HepG2 (cell line): ENCODE measurements around the gene LGALS9. TPM values are rescaled to one million over a fixed set of nuclear protein-coding genes. Genes with fewer than 3 reads are reported as not detected.

Experiments
- ATAC-seq: fragments of 200-7000 bp; cut with Tn5 transposase; 3 replicates; pipeline ENCODE4 v1.9.1; 2020; ENCODE audit warnings: mild to moderate bottlenecking, moderate library complexity
- BruUV-seq: library from RNA; stranded (reverse); fragments of 400-500 nt; replicated peaks from 2 replicates; lab custom pipeline; 2021; lab: Mats Ljungman, UMichigan
- CTCF ChIA-PET: fragments of 300-600 bp; formaldehyde crosslinking; extraction: SDS; loops from one replicate; lab custom pipeline; 2021; ENCODE audit warnings: low total read pairs, inconsistent platforms, low intra/inter-chr PET ratio; lab: Yijun Ruan, JAX
- POLR2A ChIA-PET: fragments of 350-600 bp; sonication (Branson Sonifier 250); formaldehyde crosslinking; loops from one replicate; lab custom pipeline; 2020; ENCODE audit warnings: antibody characterized with exemption, inconsistent platforms; lab: Yijun Ruan, JAX
- DNase-seq: peaks from one replicate; pipeline ENCODE4 v3.0.0-alpha.2; 2015; ENCODE audit warnings: low spot score
- FAIRE-seq: peaks from 3 replicates; lab custom pipeline; 2011; peaks lifted over from hg19 to GRCh38; lab: Jason Lieb, UNC
- H2AFZ ChIP-seq: one replicate; pipeline ENCODE4 v1.6.1; 2011; ENCODE audit warnings: low read length, inconsistent platforms
- H3K27ac ChIP-seq: fragments of 300-600 bp; 3 replicates; pipeline ENCODE4 v1.8.0; 2011; ENCODE audit warnings: mixed run types, mild to moderate bottlenecking, mixed read lengths, low read length, inconsistent platforms; ENCODE audit not compliant: insufficient read depth; ENCODE audit errors: extremely low read length
- H3K27me3 ChIP-seq, 2 experiments: fragments of 200-600 bp in 1 of 2; 2 replicates in 1 of 2; 3 replicates in 1 of 2; pipeline versions ENCODE4 v1.6.0 to v1.8.0; 2011; ENCODE audit warnings: low read length in 2 of 2, mild to moderate bottlenecking in 2 of 2, moderate library complexity in 2 of 2, inconsistent platforms in 1 of 2; ENCODE audit not compliant: insufficient read depth in 2 of 2, control insufficient read depth in 1 of 2
- H3K36me3 ChIP-seq, 2 experiments: fragments of 200-600 bp in 1 of 2; replicated peaks in 1 of 2; 2 replicates in 1 of 2; 3 replicates in 1 of 2; pipeline versions ENCODE4 v1.5.1 to v1.8.0; 2011; ENCODE audit warnings: low read length in 2 of 2, inconsistent platforms in 1 of 2; ENCODE audit not compliant: insufficient read depth in 2 of 2, control insufficient read depth in 1 of 2
- H3K4me1 ChIP-seq: 2 replicates; pipeline ENCODE4 v1.5.1; 2012; ENCODE audit warnings: low read length, inconsistent platforms; ENCODE audit not compliant: insufficient read depth
- H3K4me2 ChIP-seq: 2 replicates; pipeline ENCODE4 v1.6.0; 2011; ENCODE audit warnings: low read depth, low read length, inconsistent platforms
- H3K4me3 ChIP-seq, 3 experiments: fragments of 200-600 bp in 1 of 3; sonication (generic), shearing (Covaris generic) in 1 of 3; replicated peaks in 1 of 3; 2 replicates each; pipeline ENCODE4 v1.5.1; 2011 to 2016; ENCODE audit warnings: low read length in 3 of 3, inconsistent platforms in 2 of 3, low read depth in 2 of 3, mild to moderate bottlenecking in 2 of 3, control low read depth in 1 of 3, mixed read lengths in 1 of 3; ENCODE audit not compliant: insufficient read depth in 1 of 3
- H3K79me2 ChIP-seq: one replicate; pipeline ENCODE4 v1.6.1; 2011; ENCODE audit warnings: low read length, inconsistent platforms; ENCODE audit not compliant: insufficient read depth
- H3K9ac ChIP-seq: 2 replicates; pipeline ENCODE4 v1.6.0; 2011; ENCODE audit warnings: mild to moderate bottlenecking, low read depth, low read length, inconsistent platforms; ENCODE audit not compliant: insufficient read depth
- H3K9me3 ChIP-seq: 2 replicates; pipeline ENCODE4 v1.5.1; 2012; ENCODE audit warnings: mild to moderate bottlenecking, low read length
- H4K20me1 ChIP-seq: 2 replicates; pipeline ENCODE4 v1.6.0; 2011; ENCODE audit warnings: inconsistent platforms, mild to moderate bottlenecking, low read length, moderate library complexity; ENCODE audit not compliant: insufficient read depth
- DMAP1 ChIP-seq: IDR thresholded peaks from 2 replicates; pipeline ENCODE4 v1.6.1; 2016
- NCOA5 ChIP-seq: sonication (generic); formaldehyde crosslinking; IDR thresholded peaks from 2 replicates; pipeline ENCODE4 v1.4.0; 2020; ENCODE audit warnings: missing genetic modification reagents
- NR1H2 ChIP-seq: sonication (generic); formaldehyde crosslinking; IDR thresholded peaks from 2 replicates; pipeline ENCODE4 v1.8.1; 2022; ENCODE audit warnings: low read depth, missing genetic modification reagents, borderline replicate concordance
- NRL ChIP-seq: sonication (generic); formaldehyde crosslinking; IDR thresholded peaks from 2 replicates; pipeline ENCODE4 v1.5.0; 2020; ENCODE audit warnings: missing genetic modification reagents, mild to moderate bottlenecking, moderate library complexity, borderline replicate concordance
- PITX1 ChIP-seq: sonication (generic); formaldehyde crosslinking; IDR thresholded peaks from 2 replicates; pipeline ENCODE4 v1.5.1; 2020; ENCODE audit warnings: mild to moderate bottlenecking, missing genetic modification reagents
- SMC3 ChIP-seq: IDR thresholded peaks from 2 replicates; pipeline ENCODE4 v1.6.1; 2011; ENCODE audit warnings: low read length, improper control_type of control experiment
- TEAD3 ChIP-seq: optimal IDR thresholded peaks from 2 replicates; pipeline ENCODE3; 2016; ENCODE audit warnings: borderline replicate concordance
- XRCC5 ChIP-seq: fragments of 200-400 bp; formaldehyde crosslinking; optimal IDR thresholded peaks from 2 replicates; pipeline ENCODE3; 2017; ENCODE audit warnings: mild to moderate bottlenecking, low read length
- YY1 ChIP-seq: IDR thresholded peaks from 2 replicates; pipeline ENCODE4 v1.6.1; 2011; ENCODE audit warnings: low read length, low read depth, moderate library complexity, mild to moderate bottlenecking; ENCODE audit not compliant: insufficient read depth, insufficient replicate concordance
- WGBS: methylation state at CpG from one replicate; pipeline ENCODE4 v1.1.6; 2017; ENCODE audit warnings: low lambda C conversion rate; 5-methylcytosine and 5-hydroxymethylcytosine counted together
- in situ Hi-C: cut with HindIII; loops from 2 replicates; pipeline ENCODE4 v1.10.0; 2017; ENCODE audit warnings: low pct_unique_long_range_greater_than_20kb; ENCODE audit not compliant: extremely low pct_ligation_motif_present
- intact Hi-C: fragments of 100-400 bp; cut with micrococcal nuclease; formaldehyde crosslinking; loops from one replicate; pipeline ENCODE4 v1.10.0; 2022; ENCODE audit not compliant: unreplicated experiment
- polyA plus RNA-seq, 8 experiments: library from polyadenylated mRNA; depleted of rRNA in 3 of 8; stranded (reverse) in 7 of 8; unstranded in 1 of 8; fragments of >200 nt; fragmentation: Illumina TruSeq in 4 of 8; extraction: Trizol in 4 of 8; gene quantifications; 2 replicates each; pipeline versions ENCODE4 v1.2.1 to v1.2.3, GENCODE V29; 2011 to 2016; ENCODE audit warnings: low read depth in 4 of 8, missing spikeins in 1 of 8, mixed read lengths in 1 of 8; ENCODE audit not compliant: insufficient read depth in 1 of 8
- total RNA-seq, 5 experiments: library from RNA; depleted of rRNA; stranded (reverse); fragments of >200 nt; fragmentation: Illumina TruSeq; extraction: Trizol; gene quantifications; 2 replicates each; pipeline ENCODE4 v1.2.3, GENCODE V29; 2016; ENCODE audit warnings: low read depth in 1 of 5
- TF ChIP-seq, protein P1 (sequence below): sonication (generic); formaldehyde crosslinking; IDR thresholded peaks from 2 replicates; pipeline ENCODE4 v1.5.1; 2020; ENCODE audit warnings: mild to moderate bottlenecking, missing genetic modification reagents, moderate library complexity

LGALS9 gene
- total and polyA plus RNA-seq, 2 of the 13 experiments (the other 11 are each of a cell fraction or from before 2014, with no cell fraction given) = 0.40 to 1.4 TPM

DNA sequence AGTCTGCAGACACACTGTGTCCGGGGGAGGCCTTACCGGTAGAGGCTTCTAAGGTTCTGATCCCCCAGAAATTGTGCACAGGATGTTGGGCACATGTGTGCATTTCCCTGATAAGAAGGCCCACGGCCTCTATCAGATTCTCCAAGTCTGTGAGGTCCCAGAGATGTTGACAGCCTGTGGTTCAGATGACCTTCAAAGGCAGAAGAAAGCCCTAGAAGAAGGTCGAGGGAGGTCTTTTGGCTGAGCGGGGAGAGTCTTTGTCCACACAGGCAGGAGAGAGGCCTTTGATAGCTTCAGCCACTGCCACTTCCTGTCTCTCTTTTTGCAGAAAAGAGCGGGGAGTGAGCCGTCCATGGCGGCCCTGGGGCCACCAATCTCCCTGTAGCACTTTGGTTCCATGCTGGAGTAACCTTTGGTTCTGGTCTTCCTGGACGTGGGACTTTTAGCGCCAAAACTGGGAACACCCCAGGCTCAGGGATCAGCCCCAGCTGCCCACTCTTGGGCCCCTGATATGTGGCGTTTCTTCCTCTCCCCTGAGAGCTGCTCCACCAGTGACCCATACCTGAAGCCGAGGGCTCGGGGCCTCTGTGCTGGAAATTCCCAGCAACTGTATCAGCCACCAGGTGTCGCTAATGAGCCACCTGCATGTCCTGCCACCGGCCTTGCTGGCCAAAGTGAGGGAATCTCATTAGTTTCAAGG, 28.1 kb upstream of the LGALS9 start (continued):
- peak; percentile 82 for TF ChIP-seq SMC3
- no peak for TF ChIP-seq NCOA5 (CRISPR knock-in tag)
- peak; percentile 50 for TF ChIP-seq XRCC5
- peak; percentile 64 for TF ChIP-seq TEAD3
- TF ChIP-seq NRL (CRISPR knock-in tag) = 0 out of 2 replicates have a peak, but pooled peaks have one; percentile 27
- 0 out of 2 replicates have a peak, but pooled peaks have one; percentile 35 for TF ChIP-seq NR1H2 (CRISPR knock-in tag)
- TF ChIP-seq YY1 = peak; percentile 30

DNA sequence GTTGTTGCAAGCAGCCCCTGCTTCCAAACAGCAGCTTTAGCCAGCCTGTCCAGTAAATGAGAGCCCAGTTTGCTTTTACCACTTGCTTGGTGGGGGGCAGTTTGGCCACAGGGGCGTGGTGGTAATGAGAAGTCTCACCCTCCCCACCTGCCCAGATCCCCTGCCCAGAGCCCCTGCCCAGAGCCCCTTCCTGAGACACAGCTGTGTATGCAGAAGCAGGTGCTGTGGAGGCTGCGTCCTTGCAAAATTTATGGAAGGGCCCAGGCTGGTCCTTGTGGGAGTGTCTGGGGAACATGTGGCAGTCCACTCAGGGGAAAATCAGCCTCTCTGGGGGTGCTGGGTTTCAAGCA, 27.6 kb upstream of the LGALS9 start:
- DNase-seq = no peak

More for the DNA sequence above, 27.6 kb upstream of the LGALS9 start:
- no peak for FAIRE-seq
- no TSS peak for BruUV-seq
- Histone ChIP-seq H3K36me3 (peaks cover 27 to 46% of the 10 kb centered on the region in 2 experiments), H3K9me3 (no peaks in the 10 kb centered on the region), H3K4me2 (no peak overlapping the region), H3K79me2 (no peaks in the 10 kb centered on the region), H3K4me1 (no peaks in the 10 kb centered on the region), H3K27ac (no peak overlapping the region), H3K4me3 (no peak overlapping the region), H4K20me1 (peaks cover 4% of the 10 kb centered on the region; the same call in 1 of the 2 replicates), H3K27me3 (no peaks in the 10 kb centered on the region), H3K9ac (no peak overlapping the region), H2AFZ (no peak overlapping the region)
- ChIA-PET CTCF (interaction anchor here (0.6 to 5.3 kb wide), 4 partner anchors 34 to 223 kb away, joined by 3 to 66 read pairs (median 38); no protein-coding TSS in a partner anchor), POLR2A (no interaction called here)
- ATAC-seq = peak; percentile 11; the same call in 1 of the 3 replicates
- intact Hi-C loops = loop anchor here (1.0 to 10.0 kb wide), 5 partner anchors 48 to 369 kb away; no protein-coding TSS in a partner anchor
- no peak for TF ChIP-seq DMAP1 (CRISPR knock-in tag)
- TF ChIP-seq, protein P1, sequence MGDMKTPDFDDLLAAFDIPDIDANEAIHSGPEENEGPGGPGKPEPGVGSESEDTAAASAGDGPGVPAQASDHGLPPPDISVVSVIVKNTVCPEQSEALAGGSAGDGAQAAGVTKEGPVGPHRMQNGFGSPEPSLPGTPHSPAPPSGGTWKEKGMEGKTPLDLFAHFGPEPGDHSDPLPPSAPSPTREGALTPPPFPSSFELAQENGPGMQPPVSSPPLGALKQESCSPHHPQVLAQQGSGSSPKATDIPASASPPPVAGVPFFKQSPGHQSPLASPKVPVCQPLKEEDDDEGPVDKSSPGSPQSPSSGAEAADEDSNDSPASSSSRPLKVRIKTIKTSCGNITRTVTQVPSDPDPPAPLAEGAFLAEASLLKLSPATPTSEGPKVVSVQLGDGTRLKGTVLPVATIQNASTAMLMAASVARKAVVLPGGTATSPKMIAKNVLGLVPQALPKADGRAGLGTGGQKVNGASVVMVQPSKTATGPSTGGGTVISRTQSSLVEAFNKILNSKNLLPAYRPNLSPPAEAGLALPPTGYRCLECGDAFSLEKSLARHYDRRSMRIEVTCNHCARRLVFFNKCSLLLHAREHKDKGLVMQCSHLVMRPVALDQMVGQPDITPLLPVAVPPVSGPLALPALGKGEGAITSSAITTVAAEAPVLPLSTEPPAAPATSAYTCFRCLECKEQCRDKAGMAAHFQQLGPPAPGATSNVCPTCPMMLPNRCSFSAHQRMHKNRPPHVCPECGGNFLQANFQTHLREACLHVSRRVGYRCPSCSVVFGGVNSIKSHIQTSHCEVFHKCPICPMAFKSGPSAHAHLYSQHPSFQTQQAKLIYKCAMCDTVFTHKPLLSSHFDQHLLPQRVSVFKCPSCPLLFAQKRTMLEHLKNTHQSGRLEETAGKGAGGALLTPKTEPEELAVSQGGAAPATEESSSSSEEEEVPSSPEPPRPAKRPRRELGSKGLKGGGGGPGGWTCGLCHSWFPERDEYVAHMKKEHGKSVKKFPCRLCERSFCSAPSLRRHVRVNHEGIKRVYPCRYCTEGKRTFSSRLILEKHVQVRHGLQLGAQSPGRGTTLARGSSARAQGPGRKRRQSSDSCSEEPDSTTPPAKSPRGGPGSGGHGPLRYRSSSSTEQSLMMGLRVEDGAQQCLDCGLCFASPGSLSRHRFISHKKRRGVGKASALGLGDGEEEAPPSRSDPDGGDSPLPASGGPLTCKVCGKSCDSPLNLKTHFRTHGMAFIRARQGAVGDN (CRISPR knock-in tag) = 0 out of 2 replicates have a peak, but pooled peaks have one; percentile 10
- peak; percentile 15; the same call in 1 of the 2 replicates for TF ChIP-seq PITX1 (CRISPR knock-in tag)
- in situ Hi-C loops = no loop called here
- WGBS = 82% methylated on average over 1 of the region's 2 CpGs
